ENCODE data around the gene ZFP90.

The ZFP90 gene

DNA sequence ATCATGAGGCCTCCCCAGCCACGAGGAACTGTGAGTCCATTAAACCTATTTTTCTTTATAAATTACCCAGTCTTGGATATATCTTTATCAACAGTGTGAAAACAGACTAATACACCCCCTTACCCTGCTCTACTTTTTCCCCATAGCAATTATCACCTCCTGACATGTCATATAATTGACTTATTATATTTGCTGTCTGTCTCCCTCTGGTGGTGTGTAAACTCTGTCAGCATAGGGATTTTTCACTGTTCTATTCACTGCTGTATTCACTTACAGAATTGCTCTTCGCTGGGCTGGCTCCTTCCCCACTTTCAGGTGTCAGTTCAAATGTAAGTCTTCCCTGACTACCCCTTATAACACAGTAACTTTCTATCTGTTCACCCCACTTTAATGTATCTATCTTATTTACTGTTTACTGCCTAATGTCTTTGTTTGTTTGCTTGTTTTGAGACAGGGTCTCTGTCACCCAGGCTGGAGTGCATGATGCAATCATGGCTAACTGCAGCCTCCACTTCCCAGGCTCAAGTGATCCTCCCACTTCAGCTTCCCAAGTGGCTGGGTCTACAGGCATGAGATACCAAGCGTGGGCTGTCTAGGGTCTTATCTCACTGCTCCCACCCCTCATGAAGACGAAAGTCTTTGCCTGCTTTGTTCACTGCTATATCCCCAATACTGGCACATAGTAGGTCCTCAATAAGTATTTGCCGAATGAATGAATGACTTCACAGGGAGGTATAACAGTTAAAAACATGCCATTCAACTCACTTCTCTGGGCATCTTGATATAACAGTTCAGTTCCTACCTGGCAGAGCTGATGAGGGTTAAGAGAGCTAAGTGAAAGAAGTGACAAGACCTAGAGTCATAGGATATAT is 53.6 kb downstream of the ZFP90 start:
- FAIRE-seq, result no peak

DNA sequence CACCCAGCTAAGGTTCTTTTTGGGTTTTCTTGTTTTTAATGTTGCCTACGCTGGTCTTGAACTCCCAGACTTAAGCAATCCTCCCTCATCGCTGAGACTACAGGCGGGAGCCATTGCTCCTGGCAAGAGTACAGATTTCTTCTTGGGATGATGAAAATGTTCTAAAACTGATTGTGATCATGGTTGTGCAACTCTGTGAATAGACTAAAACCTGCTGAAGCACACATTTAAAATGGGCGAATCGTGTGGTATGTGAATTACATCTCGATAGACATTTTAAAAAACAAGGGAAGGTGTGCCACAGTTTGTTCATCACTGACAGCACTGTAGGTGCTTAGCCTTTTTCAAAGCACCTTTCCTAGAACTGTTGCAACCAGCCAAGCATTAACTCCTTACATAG is 57.2 kb downstream of the ZFP90 start:
- no peak for FAIRE-seq

DNA sequence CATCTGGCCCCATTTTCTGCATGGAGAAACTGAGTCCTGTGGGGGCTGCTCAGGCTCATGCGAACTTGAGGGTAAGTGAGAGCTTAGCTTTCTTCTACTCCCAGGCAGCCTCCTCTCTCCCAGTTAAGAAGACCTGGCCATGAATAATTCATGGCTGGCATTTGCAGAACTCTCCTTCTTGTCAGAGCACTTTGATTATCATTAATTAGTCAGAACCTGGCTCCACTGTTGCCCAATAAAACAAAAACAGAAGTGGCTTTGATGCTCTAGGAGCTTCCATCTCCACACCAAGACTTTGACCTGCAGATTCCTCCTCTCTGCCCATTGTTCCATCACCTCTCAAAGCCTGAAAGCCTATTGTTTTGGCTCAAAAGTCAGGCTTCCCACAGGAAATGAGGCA is 60.5 kb downstream of the ZFP90 start:
- no peak for FAIRE-seq

DNA sequence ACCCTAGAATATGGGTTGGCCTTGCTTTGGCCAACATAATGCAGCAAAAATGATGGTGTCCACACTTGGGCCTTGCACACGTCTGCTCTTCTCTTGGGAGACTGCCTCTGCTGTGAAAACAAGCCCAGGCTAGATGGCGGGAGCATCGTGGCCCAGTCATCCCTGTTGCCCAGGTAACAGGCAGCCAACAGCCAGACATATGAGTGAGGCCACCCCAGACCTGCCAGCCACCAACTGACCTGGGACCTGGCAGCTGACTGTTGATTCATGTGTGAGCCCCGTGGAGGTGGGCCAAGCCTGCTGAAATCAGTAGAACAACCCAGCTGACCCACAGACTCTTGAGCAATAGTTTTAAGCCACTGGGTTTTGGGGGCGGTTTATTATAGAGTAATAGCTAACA is 66.7 kb downstream of the ZFP90 start:
- no peak for FAIRE-seq

DNA sequence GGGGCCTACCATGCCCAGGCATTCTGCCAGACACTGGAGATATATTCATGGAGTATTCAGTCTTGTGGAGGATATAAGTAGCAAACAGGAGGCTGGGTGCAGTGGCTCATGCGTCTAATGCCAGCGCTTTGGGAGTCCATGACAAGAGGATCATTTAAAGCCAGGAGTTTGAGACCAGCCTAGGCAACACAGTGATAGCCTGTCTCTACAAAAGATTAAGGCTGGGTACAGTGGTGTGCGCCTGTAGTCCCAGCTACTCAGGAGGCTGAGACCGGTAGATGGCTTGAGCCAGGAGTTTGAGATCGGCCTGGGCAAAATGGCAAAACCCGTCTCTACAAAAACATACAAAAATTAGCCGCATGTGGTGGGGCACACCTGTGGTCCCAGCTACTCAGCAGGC is 68.4 kb downstream of the ZFP90 start:
- no peak for FAIRE-seq

DNA sequence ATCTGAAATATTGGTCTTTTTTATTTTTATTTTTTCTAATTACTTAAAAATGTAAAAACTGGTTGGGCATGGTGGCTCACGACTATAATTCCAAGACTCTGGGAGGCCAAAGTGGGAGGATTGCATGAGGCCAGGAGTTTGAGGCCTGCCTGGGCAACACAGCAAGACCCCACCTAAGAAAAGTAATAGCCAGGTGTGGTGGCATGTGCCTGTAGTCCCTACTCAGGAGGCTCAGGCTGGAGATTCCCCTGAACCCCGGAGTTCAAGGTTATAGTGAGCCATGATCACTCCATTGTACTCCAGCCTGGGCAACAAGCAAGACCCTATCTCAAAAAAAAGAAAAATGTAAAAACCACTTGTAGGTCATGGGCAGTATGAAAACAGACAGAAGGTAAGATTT is 69.2 kb downstream of the ZFP90 start:
- no peak for FAIRE-seq

DNA sequence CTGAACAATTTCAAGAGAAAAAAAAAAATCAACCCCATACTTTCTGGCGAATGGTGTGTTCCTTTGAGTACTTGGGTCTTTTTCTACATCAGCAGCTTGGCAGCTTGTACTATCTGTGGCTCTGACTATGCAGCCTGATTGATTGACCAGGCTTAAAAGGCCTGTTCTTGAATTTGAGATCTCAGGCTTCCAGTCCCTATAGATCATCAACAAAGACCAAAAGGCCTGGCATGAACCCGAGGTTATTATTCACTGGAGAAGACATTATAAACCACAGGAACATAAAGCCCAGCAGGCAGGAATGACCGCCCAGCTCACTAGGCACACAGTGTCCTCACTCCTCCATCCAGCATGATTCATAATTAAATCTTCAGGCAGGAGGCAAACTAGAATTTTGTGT is 73.9 kb downstream of the ZFP90 start:
- no peak for FAIRE-seq

DNA sequence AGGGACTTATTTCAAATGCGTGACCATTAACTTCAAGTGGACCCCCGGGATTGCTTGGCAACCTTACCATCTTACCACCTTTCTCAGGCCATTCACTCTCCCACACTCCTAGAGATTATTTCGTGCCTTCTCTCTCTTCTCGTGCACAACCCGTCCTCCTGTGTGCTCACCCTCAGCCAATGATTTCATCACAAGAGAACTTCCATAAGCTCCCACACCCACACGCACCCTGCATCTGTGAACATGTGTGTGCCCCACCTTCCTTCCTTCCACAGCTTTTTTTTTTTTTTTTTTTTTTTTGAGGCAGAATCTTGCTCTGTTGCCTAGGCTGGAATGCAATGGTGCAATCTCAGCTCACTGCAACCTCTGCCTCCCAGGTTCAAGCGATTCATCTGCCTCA is 78.6 kb downstream of the ZFP90 start:
- FAIRE-seq, result no peak
